Heart right ventricle (tissue), 16 donors: Measurements from ENCODE around the gene NR5A2. TPM values are rescaled to one million over a fixed set of nuclear protein-coding genes. Genes with fewer than 3 reads are reported as not detected.

Experiments used
- ATAC-seq, 8 donors: fragments of 200-7000 bp; cut with Tn5 transposase; one replicate each; pipeline ENCODE4 v1.9.1; 2020; ENCODE audit warnings: mild to moderate bottlenecking in 8 of 8, moderate library complexity in 8 of 8, moderate number of reproducible peaks in 1 of 8
- DNase-seq, 2 donors: peaks; one replicate each; pipeline ENCODE4 v3.0.0-alpha.2; 2020
- H3K27ac ChIP-seq, 10 donors: fragments of 200-600 bp; sonication (generic) in 2 of 10; one replicate each; pipeline versions ENCODE4 v1.5.0 to v1.8.0; 2020 to 2022; ENCODE audit warnings: mild to moderate bottlenecking in 3 of 10
- H3K27me3 ChIP-seq, 7 donors: fragments of 200-600 bp; one replicate each; pipeline ENCODE4 v1.8.0; 2021 to 2022; ENCODE audit warnings: mild to moderate bottlenecking in 2 of 7
- H3K36me3 ChIP-seq, 9 donors: fragments of 200-600 bp; sonication (generic) in 1 of 9; one replicate each; pipeline versions ENCODE4 v1.5.0 to v1.8.0; 2020 to 2022; ENCODE audit warnings: mild to moderate bottlenecking in 2 of 9
- H3K4me1 ChIP-seq, 9 donors: fragments of 200-600 bp; sonication (generic) in 1 of 9; one replicate each; pipeline versions ENCODE4 v1.5.0 to v1.8.0; 2020 to 2022; ENCODE audit warnings: mild to moderate bottlenecking in 4 of 9
- H3K4me3 ChIP-seq, 10 donors: fragments of 200-600 bp; sonication (generic) in 2 of 10; one replicate each; pipeline versions ENCODE4 v1.5.0 to v1.8.0; 2020 to 2022; ENCODE audit warnings: mild to moderate bottlenecking in 7 of 10, moderate library complexity in 2 of 10
- H3K9me3 ChIP-seq, 11 donors: fragments of 200-600 bp in 10 of 11; sonication (generic) in 2 of 11; one replicate each; pipeline versions ENCODE4 v1.5.0 to v1.8.0; 2013 to 2022; ENCODE audit warnings: mild to moderate bottlenecking in 2 of 11, control low read depth in 1 of 11, moderate library complexity in 1 of 11
- CTCF ChIP-seq, 9 donors: fragments of 200-600 bp; sonication (generic) in 2 of 9; IDR thresholded peaks; one replicate each; pipeline versions ENCODE4 v1.5.0 to v1.8.0; 2021 to 2022; ENCODE audit warnings: antibody characterized with exemption in 9 of 9, mild to moderate bottlenecking in 5 of 9, moderate library complexity in 1 of 9
- WGBS, 2 donors: extraction: QIAGEN DNeasy Blood & Tissue Kit; methylation state at CpG; one replicate each; pipeline ENCODE4 v1.1.7; 2013; ENCODE audit warnings: inconsistent platforms in 1 of 2; 5-methylcytosine and 5-hydroxymethylcytosine counted together
- intact Hi-C, 10 donors: fragments of 100-400 bp; cut with DNase I; formaldehyde crosslinking; loops; one replicate each; pipeline versions ENCODE4 v1.11.1 to v1.14.2; 2022
- long read RNA-seq, 3 donors: library from polyadenylated mRNA; unstranded; transcript quantifications; one replicate each; pipeline ENCODE4 v2.0.0, GENCODE V29; 2020 to 2021
- polyA plus RNA-seq, 2 donors: library from polyadenylated mRNA; stranded (reverse); fragments of 200-250 nt; gene quantifications; one replicate each; pipeline ENCODE4 v1.2.3, GENCODE V29; 2013
- total RNA-seq, 10 donors: library from RNA; stranded (reverse); fragmentation: NEBNext Ultra II Directional in 3 of 10; extraction: Animal tissue kit (Norgen Biotek cat#: 25700) in 3 of 10; gene quantifications; one replicate each; pipeline versions ENCODE4 v1.2.1 to v1.2.4, GENCODE V29; 2021 to 2023
- donor health status: Arrhythmogenic right ventricular cardiomyopathy.
- donor health status: ischemic (EF 13 %, LVEDD 7.1; RV severe dilation, severe dysfunction).
- donor health status: healthy with polysubstance abuse.
- donor health status: DM: no; HTN: yes; CAD: no.
- donor health status: DM: no; HTN: no; CAD: no.
- donor health status: ischemic (EF 25% LVEDD 6.9; RV normal size, moderate dysfunction).
- donor health status: ischemic (EF 25% LVEDD 5.7; RV mildly dilated, moderate dysfunction).
- donor health status: healthy.
- donor health status: DM: yes; HTN: yes; CAD: no.
- donor health status: Ischemic cardiomyopathy.
- donor health status: ischemic (EF 35%, LVEDD 5.7; RV mildly dilated, moderate dysfunction).
- donor health status: nonischemic (EF 11% LVEDD 7.7; RV severe dilation, severe dysfunction).
- donor health status: DM: yes; HTN: yes; CAD: no.
- donor health status: PGD.
- donor health status: ischemic (EF 29% LVEDD 5.4; RV normal size, mild dysfunction).
- donor health status: nonischemic (EF 23%, LVEDD 6.1; RV moderate dilation, normal function).

The NR5A2 gene
- total RNA-seq = 1 to 10 TPM in 8 of 10 donors, under 1 TPM in 2; 0.70 to 1.9 (median 1.3) TPM
- 1 to 10 TPM in 1 of 2 donors, under 1 TPM in 1; 0.52 to 1.1 TPM for polyA plus RNA-seq
- long read RNA-seq, donor 1, partial matches to known transcripts = 1 of 2 reads
- long read RNA-seq, donor 1, other reads (novel, unspliced or antisense) = 1 of 2 reads
- long read RNA-seq, donor 2, partial matches to known transcripts = 2 of 5 reads
- long read RNA-seq, donor 2, other reads (novel, unspliced or antisense) = 3 of 5 reads
- long read RNA-seq, donor 3, partial matches to known transcripts = 3 of 4 reads
- long read RNA-seq, donor 3, other reads (novel, unspliced or antisense) = 1 of 4 reads

- H3K9me3 ChIP-seq = no peaks in the 10 kb centered on the region
- H3K27me3 ChIP-seq = peaks cover 0 to 88% (median 61%) of the 10 kb centered on the region in 7 donors
- 85 to 97% methylated on average over 1 of the region's 1 CpG for WGBS, 2 donors
- H3K4me1 ChIP-seq = peaks cover 0 to 11% (median 6%) of the 10 kb centered on the region in 9 donors
- ATAC-seq (no peak), DNase-seq (no peak)
- H3K36me3 ChIP-seq = no peaks in the 10 kb centered on the region
- no peak for TF ChIP-seq CTCF (IDR thresholded peaks at IDR 0.05)
- H3K27ac ChIP-seq = peak within 1 kb of the TSS in 3 of 10 donors; percentile 48 to 66 (median 52)
- peak within 1 kb of the TSS in 9 of 10 donors; percentile 39 to 64 (median 51) for H3K4me3 ChIP-seq
- intact Hi-C loops = no loop called here
These were observed at the start of gene NR5A2 for GRCh38 chr1:200027264-200027823. Gene NR5A2 (plus strand): TSS chr1:200027710. CDS start chr1:200027848, 138 bp downstream.

- Histone ChIP-seq H3K4me1 (peaks cover 0 to 15% (median 6%) of the 10 kb centered on the region in 9 donors), H3K27me3 (peaks cover 0 to 4% (median 0%) of the 10 kb centered on the region in 7 donors), H3K36me3 (no peaks in the 10 kb centered on the region), H3K4me3 (no peak overlapping the region), H3K9me3 (no peaks in the 10 kb centered on the region), H3K27ac (no peak overlapping the region)
- 37 to 50% methylated on average over 7 of the region's 7 CpGs for WGBS, 2 donors
- ATAC-seq (peak in 3 of 8 donors; percentile 42 to 67 (median 53)), DNase-seq (peak in 1 of 2 donors; percentile 8)
- intact Hi-C loops = no loop called here
- no peak for TF ChIP-seq CTCF (IDR thresholded peaks at IDR 0.05)
These were observed 49.0 kb upstream of the NR5A2 start for GRCh38 chr1:199978408-199978940.

GRCh38 chr1:199979071-199979470 lies 48.4 kb upstream of the NR5A2 start:
- Histone ChIP-seq H3K9me3 (no peaks in the 10 kb centered on the region), H3K36me3 (no peaks in the 10 kb centered on the region), H3K27ac (no peak overlapping the region), H3K4me3 (no peak overlapping the region), H3K27me3 (peaks cover 0 to 4% (median 0%) of the 10 kb centered on the region in 7 donors), H3K4me1 (peaks cover 0 to 15% (median 6%) of the 10 kb centered on the region in 9 donors)
- intact Hi-C loops = no loop called here
- 86 to 93% methylated on average over 1 of the region's 1 CpG for WGBS, 2 donors
- no peak for TF ChIP-seq CTCF (IDR thresholded peaks at IDR 0.05)
- no peak for DNase-seq
- ATAC-seq = no peak

GRCh38 chr1:199981584-199981983 lies 45.9 kb upstream of the NR5A2 start:
- peaks cover 0 to 15% (median 6%) of the 10 kb centered on the region in 9 donors for H3K4me1 ChIP-seq
- no peak overlapping the region for H3K4me3 ChIP-seq
- H3K36me3 ChIP-seq = no peaks in the 10 kb centered on the region
- intact Hi-C loops = no loop called here
- H3K27me3 ChIP-seq = peaks cover 0 to 4% (median 0%) of the 10 kb centered on the region in 7 donors
- TF ChIP-seq CTCF (IDR thresholded peaks at IDR 0.05) = no peak
- ATAC-seq = no peak
- no peaks in the 10 kb centered on the region for H3K9me3 ChIP-seq
- DNase-seq = no peak
- H3K27ac ChIP-seq = no peak overlapping the region
- WGBS, 2 donors = 97 to 100% methylated on average over 1 of the region's 1 CpG
